ENCODE measurements around the gene AEBP1. TPM values are rescaled to one million over a fixed set of nuclear protein-coding genes. Genes with fewer than 3 reads are reported as not detected.

The AEBP1 gene
- total RNA-seq, 6 experiments from 2014 or later, result 69.7 to 83.2 (median 76.4) TPM

DNA sequence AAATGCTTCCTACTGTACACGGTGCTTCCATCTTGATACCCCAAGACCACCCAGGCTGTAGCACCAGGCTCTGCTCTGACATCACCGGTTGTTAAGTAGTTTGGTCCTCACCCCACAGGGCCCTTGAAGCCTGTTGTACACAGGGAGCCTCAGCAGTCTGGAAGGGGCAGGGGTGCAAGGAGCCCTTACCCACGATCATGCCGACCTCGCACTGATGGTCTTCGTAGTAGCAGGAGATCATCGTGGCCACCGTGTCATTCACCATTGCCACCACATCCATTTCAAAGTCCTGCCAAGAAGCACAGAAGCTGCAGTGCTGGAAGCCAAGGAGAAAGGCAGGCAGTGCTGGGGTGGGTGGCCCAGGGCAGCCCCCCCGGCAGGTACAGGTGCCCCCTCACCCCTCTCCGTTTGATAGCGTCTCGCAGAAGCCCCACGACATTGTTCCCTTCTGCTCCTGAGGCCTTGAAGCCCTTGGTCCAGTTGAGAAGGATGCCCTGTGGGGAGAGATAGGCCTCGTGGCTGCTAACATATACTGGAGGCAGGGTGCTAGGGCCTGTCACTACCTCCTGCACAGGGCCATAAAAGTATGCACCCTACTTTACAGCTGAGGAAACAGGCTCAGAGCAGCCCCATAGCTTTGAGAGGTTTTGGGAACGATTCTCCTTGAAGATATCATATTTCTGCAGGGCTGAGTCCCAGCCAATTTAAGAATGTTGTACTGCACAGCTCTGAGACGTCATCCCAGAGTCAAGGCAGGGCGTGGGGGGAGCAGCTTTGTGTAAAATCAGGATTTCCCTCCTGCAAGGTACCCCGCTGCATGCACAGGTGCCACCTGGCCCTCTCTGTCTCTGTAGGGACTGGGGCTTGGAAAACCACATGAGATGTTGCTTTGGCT lies 45.7 kb downstream of the AEBP1 start:
- no peak for DNase-seq
- Mint-ChIP-seq H3K9me3 (no peaks in the 10 kb centered on the region), H3K27ac (no peak overlapping the region), H3K36me3 (ENCODE audit: low read depth) (no peaks in the 10 kb centered on the region), H3K4me3 (no peak overlapping the region), H3K4me1 (ENCODE audit: low read depth) (peaks cover 15% of the 10 kb centered on the region), H3K27me3 (ENCODE audit: insufficient read depth) (no peaks in the 10 kb centered on the region; the same call in none of the 2 replicates)
- TF ChIP-seq, protein P1, sequence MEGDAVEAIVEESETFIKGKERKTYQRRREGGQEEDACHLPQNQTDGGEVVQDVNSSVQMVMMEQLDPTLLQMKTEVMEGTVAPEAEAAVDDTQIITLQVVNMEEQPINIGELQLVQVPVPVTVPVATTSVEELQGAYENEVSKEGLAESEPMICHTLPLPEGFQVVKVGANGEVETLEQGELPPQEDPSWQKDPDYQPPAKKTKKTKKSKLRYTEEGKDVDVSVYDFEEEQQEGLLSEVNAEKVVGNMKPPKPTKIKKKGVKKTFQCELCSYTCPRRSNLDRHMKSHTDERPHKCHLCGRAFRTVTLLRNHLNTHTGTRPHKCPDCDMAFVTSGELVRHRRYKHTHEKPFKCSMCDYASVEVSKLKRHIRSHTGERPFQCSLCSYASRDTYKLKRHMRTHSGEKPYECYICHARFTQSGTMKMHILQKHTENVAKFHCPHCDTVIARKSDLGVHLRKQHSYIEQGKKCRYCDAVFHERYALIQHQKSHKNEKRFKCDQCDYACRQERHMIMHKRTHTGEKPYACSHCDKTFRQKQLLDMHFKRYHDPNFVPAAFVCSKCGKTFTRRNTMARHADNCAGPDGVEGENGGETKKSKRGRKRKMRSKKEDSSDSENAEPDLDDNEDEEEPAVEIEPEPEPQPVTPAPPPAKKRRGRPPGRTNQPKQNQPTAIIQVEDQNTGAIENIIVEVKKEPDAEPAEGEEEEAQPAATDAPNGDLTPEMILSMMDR (IDR thresholded peaks at IDR 0.05), result no peak

DNA sequence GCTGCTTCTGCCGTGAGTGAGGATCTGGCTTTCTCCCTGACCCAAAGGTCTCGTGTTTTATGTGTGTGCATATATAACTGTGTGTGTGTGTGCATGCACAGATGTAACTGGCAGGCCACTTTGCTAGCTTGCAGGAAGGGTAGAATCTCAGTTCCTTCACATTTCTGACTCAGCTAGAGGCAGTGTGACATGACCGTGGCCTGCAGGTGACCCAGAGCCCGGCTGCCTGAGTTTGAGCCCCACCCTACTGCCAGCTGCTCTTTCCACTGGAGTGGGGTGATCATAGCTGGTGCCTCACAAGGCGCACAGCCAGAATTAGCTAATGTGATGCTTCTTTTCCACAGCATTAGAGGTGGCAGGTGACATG lies 46.3 kb downstream of the AEBP1 start:
- no peaks in the 10 kb centered on the region for H3K9me3 Mint-ChIP-seq
- H3K36me3 Mint-ChIP-seq (ENCODE audit: low read depth), result no peaks in the 10 kb centered on the region
- no peak overlapping the region for H3K4me3 Mint-ChIP-seq
- H3K27me3 Mint-ChIP-seq (ENCODE audit: insufficient read depth), result no peaks in the 10 kb centered on the region; the same call in none of the 2 replicates
- peaks cover 17% of the 10 kb centered on the region for H3K4me1 Mint-ChIP-seq (ENCODE audit: low read depth)
- no peak for DNase-seq
- TF ChIP-seq, protein P1 (IDR thresholded peaks at IDR 0.05), result no peak
- no peak overlapping the region for H3K27ac Mint-ChIP-seq

DNA sequence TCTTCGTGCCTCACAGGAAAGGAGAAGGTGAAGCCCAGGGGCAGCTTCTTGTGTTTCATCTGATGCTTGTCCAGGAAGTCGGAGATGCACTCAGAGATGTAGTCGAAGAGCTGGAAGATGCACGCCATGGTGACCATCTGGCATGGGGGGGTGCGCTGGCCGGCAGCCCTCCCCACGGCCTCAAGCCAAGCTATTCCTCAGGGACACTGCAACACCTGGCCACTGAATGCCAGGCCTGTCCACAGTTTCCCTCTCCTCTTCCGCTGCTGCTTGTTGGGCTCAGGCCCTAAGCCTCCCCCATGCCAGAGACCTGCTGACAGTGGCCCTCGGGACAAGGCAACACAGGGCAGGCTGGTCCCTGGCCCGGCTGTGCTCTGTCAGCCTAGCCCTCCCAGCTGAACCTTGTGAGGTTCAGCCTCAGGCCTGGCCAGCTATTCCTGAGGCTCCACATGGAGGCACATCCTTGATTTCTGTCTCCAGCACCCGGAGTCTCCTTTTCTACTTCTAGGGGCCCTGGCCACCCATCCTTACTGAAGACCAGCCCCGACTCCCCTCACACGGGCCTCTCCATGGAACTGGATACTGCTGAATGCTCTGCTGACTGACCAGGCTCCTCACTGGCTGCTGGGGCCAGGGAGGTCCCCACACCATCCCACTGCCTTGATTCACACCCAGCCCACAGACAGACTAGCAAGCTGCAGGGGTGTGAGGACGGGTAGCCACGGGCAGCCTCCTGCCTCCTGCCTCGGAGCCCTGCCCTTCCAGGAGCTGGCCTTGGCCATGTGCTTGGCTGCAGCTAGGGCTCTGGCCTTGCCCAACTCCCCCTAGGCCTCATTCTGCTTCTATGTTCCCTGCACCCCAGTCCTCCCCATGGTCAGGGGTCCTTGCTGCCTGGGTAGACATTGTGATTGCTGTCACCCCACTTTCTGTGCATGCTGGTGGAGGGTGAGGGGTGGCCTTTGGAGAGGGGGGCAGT lies 47.1 kb downstream of the AEBP1 start:
- Mint-ChIP-seq H3K4me3 (no peak overlapping the region), H3K4me1 (ENCODE audit: low read depth) (peaks cover 17% of the 10 kb centered on the region), H3K36me3 (ENCODE audit: low read depth) (no peaks in the 10 kb centered on the region), H3K27me3 (ENCODE audit: insufficient read depth) (no peaks in the 10 kb centered on the region; the same call in none of the 2 replicates), H3K27ac (no peak overlapping the region), H3K9me3 (no peaks in the 10 kb centered on the region)
- TF ChIP-seq, protein P1 (IDR thresholded peaks at IDR 0.05), result no peak
- no peak for DNase-seq

DNA sequence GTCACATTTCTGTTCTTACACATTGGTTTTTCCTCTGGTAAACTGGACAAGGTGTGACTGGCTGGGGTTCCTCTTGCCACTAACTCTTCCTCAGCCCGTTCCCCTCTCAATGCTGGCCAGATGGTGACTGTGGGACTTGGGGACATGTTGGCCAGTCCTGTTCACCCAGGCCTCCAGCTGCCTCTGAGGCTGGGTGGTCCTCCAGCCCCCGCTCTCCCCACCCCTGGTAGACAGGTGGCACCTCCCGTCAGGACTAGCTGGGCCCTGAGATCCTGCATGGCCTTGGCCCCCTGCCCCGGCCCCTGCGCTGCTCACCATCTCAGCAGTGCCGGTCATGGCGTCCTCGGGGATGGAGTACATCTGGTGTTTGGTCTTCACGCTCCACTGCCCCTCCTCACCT lies 47.8 kb downstream of the AEBP1 start:
- Mint-ChIP-seq H3K4me1 (ENCODE audit: low read depth) (peaks cover 17% of the 10 kb centered on the region), H3K27ac (no peak overlapping the region), H3K36me3 (ENCODE audit: low read depth) (no peaks in the 10 kb centered on the region), H3K9me3 (no peaks in the 10 kb centered on the region), H3K4me3 (no peak overlapping the region), H3K27me3 (ENCODE audit: insufficient read depth) (no peaks in the 10 kb centered on the region; the same call in none of the 2 replicates)
- TF ChIP-seq, protein P1 (IDR thresholded peaks at IDR 0.05), result no peak
- DNase-seq, result no peak

Data from HFFc6 (cell line).